NB4 (cell line): ENCODE results near the gene RAPSN.

ENCODE experiments used
- DNase-seq: peaks from one replicate; pipeline ENCODE4 v3.0.0; 2010; ENCODE audit warnings: low read depth
- H3K4me3 ChIP-seq: one replicate; pipeline ENCODE4 v1.5.1; 2011; ENCODE audit warnings: mild to moderate bottlenecking, low read depth, low read length, moderate library complexity
- CTCF ChIP-seq: IDR thresholded peaks from one replicate; pipeline ENCODE4 v1.5.1; 2012; ENCODE audit warnings: low read depth, low read length
- MAX ChIP-seq: IDR thresholded peaks from 2 replicates; pipeline ENCODE4 v1.6.1; 2011; ENCODE audit warnings: low read depth, low read length
- MYC ChIP-seq: IDR thresholded peaks from 2 replicates; pipeline ENCODE4 v1.6.1; 2011; ENCODE audit warnings: low read depth, low read length
- POLR2A ChIP-seq: IDR thresholded peaks from 2 replicates; pipeline ENCODE4 v1.6.1; 2011; ENCODE audit warnings: mild to moderate bottlenecking; ENCODE audit not compliant: insufficient read length; ENCODE audit errors: extremely low read depth

RAPSN gene

GRCh38 chr11:47389577-47390421 is 59.1 kb downstream of the RAPSN start:
- no peak overlapping the region for H3K4me3 ChIP-seq
- TF ChIP-seq POLR2A (no peak), MYC (no peak), CTCF (no peak), MAX (no peak)
- DNase-seq, result no peak

- TF ChIP-seq MYC, result no peak
- no peak for TF ChIP-seq MAX
- no peak for TF ChIP-seq POLR2A
- no peak for TF ChIP-seq CTCF
- no peak for DNase-seq
- H3K4me3 ChIP-seq, result no peak overlapping the region
These were observed 60.0 kb downstream of the RAPSN start for GRCh38 chr11:47388697-47389576.

GRCh38 chr11:47387944-47388696 is 60.8 kb downstream of the RAPSN start:
- DNase-seq, result peak; percentile 86
- TF ChIP-seq MAX, result no peak
- TF ChIP-seq POLR2A, result no peak
- no peak for TF ChIP-seq CTCF
- no peak for TF ChIP-seq MYC
- H3K4me3 ChIP-seq, result no peak overlapping the region
